Transverse colon (tissue), 4 donors: ENCODE results near the gene FSTL3. TPM values are rescaled to one million over a fixed set of nuclear protein-coding genes. Genes with fewer than 3 reads are reported as not detected.

Source experiments
- DNase-seq: peaks from one replicate; pipeline ENCODE4 v3.0.0-alpha.2; 2019
- H3K27ac ChIP-seq, 4 donors: fragments of 200-600 bp; sonication (generic); 2 replicates each; pipeline ENCODE4 v1.5.1; 2016 to 2018; ENCODE audit warnings: inconsistent platforms in 4 of 4
- H3K27me3 ChIP-seq: fragments of 200-600 bp; sonication (generic); 2 replicates; pipeline ENCODE4 v1.5.1; 2017; ENCODE audit warnings: inconsistent platforms
- H3K36me3 ChIP-seq, 4 donors: fragments of 200-600 bp; sonication (generic); 2 replicates each; pipeline ENCODE4 v1.5.1; 2017 to 2019; ENCODE audit warnings: inconsistent platforms in 4 of 4
- H3K4me1 ChIP-seq, 4 donors: fragments of 200-600 bp; sonication (generic); 2 replicates each; pipeline ENCODE4 v1.5.1; 2017 to 2020; ENCODE audit warnings: inconsistent platforms in 4 of 4
- H3K4me3 ChIP-seq, 4 donors: fragments of 200-600 bp; sonication (generic); 1 replicate in 1 of 4; 2 replicates in 3 of 4; pipeline versions ENCODE4 v1.5.1 to v1.6.1; 2017 to 2019; ENCODE audit warnings: inconsistent platforms in 4 of 4
- H3K9me3 ChIP-seq, 2 donors: fragments of 200-600 bp; sonication (generic); 2 replicates each; pipeline ENCODE4 v1.5.1; 2017 to 2019; ENCODE audit warnings: inconsistent platforms in 2 of 2
- CTCF ChIP-seq, 5 experiments: fragments of 200-600 bp in 3 of 5; fragments of 450-650 bp in 2 of 5; sonication (generic) in 3 of 5; IDR thresholded peaks; 1 replicate in 2 of 5; 2 replicates in 3 of 5; pipeline ENCODE4 v1.5.1; 2016 to 2017; ENCODE audit warnings: antibody characterized with exemption in 5 of 5, inconsistent platforms in 3 of 5, mild to moderate bottlenecking in 2 of 5, moderate library complexity in 1 of 5
- EP300 ChIP-seq: sonication (generic); formaldehyde crosslinking; IDR thresholded peaks from one replicate; pipeline ENCODE4 v1.6.1; 2017; ENCODE audit warnings: antibody characterized with exemption, low read depth
- POLR2A ChIP-seq: fragments of 450-650 bp; IDR thresholded peaks from one replicate; pipeline ENCODE4 v1.6.1; 2016; ENCODE audit warnings: antibody characterized with exemption, mild to moderate bottlenecking, moderate library complexity
- POLR2AphosphoS5 ChIP-seq, 3 donors: sonication (generic); formaldehyde crosslinking; IDR thresholded peaks; one replicate each; pipeline ENCODE4 v1.6.1; 2016; ENCODE audit warnings: antibody characterized with exemption in 3 of 3
- WGBS, 2 donors: methylation state at CpG; one replicate each; pipeline ENCODE4 v1.1.5; 2018; ENCODE audit warnings: low coverage in 1 of 2; 5-methylcytosine and 5-hydroxymethylcytosine counted together
- in situ Hi-C, 4 donors: fragments of 200-750 bp; cut with MboI; loops; one replicate each; pipeline versions ENCODE4 v1.15.0 to v1.15.1; 2017; ENCODE audit warnings: low sequenced_read_pairs in 3 of 4, low pct_ligation_motif_present in 1 of 4, low pct_unique_long_range_greater_than_20kb in 1 of 4
- intact Hi-C: fragments of 100-400 bp; cut with DNase I; formaldehyde crosslinking; loops from one replicate; pipeline ENCODE4 v1.15.1; 2023; ENCODE audit warnings: low total_unique reads
- total RNA-seq, 4 donors: library from RNA; depleted of rRNA; stranded (reverse); fragments of >200 nt; gene quantifications; one replicate each; pipeline ENCODE4 v1.1.0, GENCODE V29; 2016

Gene FSTL3
- total RNA-seq, 4 donors from 2014 or later, result 14.1 to 37.9 (median 31.2) TPM

- DNase-seq, result no peak
- Histone ChIP-seq H3K27me3 (no peaks in the 10 kb centered on the region), H3K4me1 (no peaks in the 10 kb centered on the region), H3K36me3 (no peaks in the 10 kb centered on the region), H3K9me3 (no peaks in the 10 kb centered on the region), H3K27ac (no peak overlapping the region), H3K4me3 (no peak overlapping the region)
- 63 to 80% methylated on average over 5 to 14 of the region's 14 CpGs for WGBS, 2 donors
- no peak for TF ChIP-seq POLR2AphosphoS5 (IDR thresholded peaks at IDR 0.05)
- no peak for TF ChIP-seq EP300
- no peak for TF ChIP-seq POLR2A
- TF ChIP-seq CTCF (IDR thresholded peaks at IDR 0.05), result no peak
- in situ Hi-C loops (loop anchor here in 2 of 4 donors (5.0 kb wide), 1 partner anchor 63 kb away; no protein-coding TSS in a partner anchor), intact Hi-C loops (no loop called here)
Observed at GRCh38 chr19:729965-730668, 53.9 kb downstream of the FSTL3 start.

- H3K4me3 ChIP-seq, result no peak overlapping the region
- WGBS, 2 donors, result 82% methylated on average over 16 of the region's 16 CpGs; no CpG with 5 or more reads in 1 of the 2 donors
- TF ChIP-seq CTCF (IDR thresholded peaks at IDR 0.05) (no peak), EP300 (no peak), POLR2A (no peak), POLR2AphosphoS5 (IDR thresholded peaks at IDR 0.05) (no peak)
- no peak overlapping the region for H3K27ac ChIP-seq
- in situ Hi-C loops, result loop anchor here in 2 of 4 donors (5.0 kb wide), 1 partner anchor 64 kb away; no protein-coding TSS in a partner anchor
- intact Hi-C loops, result no loop called here
- DNase-seq, result no peak
- no peaks in the 10 kb centered on the region for H3K4me1 ChIP-seq
- no peaks in the 10 kb centered on the region for H3K27me3 ChIP-seq
- no peaks in the 10 kb centered on the region for H3K36me3 ChIP-seq
- H3K9me3 ChIP-seq, result no peaks in the 10 kb centered on the region
Observed at GRCh38 chr19:731000-731399, 54.8 kb downstream of the FSTL3 start.

- no peaks in the 10 kb centered on the region for H3K4me1 ChIP-seq
- DNase-seq, result no peak
- H3K27me3 ChIP-seq, result no peaks in the 10 kb centered on the region
- in situ Hi-C loops (loop anchor here in 2 of 4 donors (5.0 kb wide), 1 partner anchor 65 kb away; no protein-coding TSS in a partner anchor), intact Hi-C loops (no loop called here)
- no peaks in the 10 kb centered on the region for H3K9me3 ChIP-seq
- no peak overlapping the region for H3K4me3 ChIP-seq
- no peak overlapping the region for H3K27ac ChIP-seq
- 58 to 83% methylated on average over 6 to 24 of the region's 24 CpGs for WGBS, 2 donors
- no peaks in the 10 kb centered on the region for H3K36me3 ChIP-seq
- TF ChIP-seq POLR2AphosphoS5 (IDR thresholded peaks at IDR 0.05) (no peak), POLR2A (no peak), CTCF (IDR thresholded peaks at IDR 0.05) (no peak), EP300 (no peak)
Observed at GRCh38 chr19:732148-733069, 56.2 kb downstream of the FSTL3 start.

Other genes starting within 250 kb of the FSTL3 start
- gene SHC2, start 215.4 kb upstream of the FSTL3 start, total RNA-seq, result 10 to 100 TPM in 3 of 4 donors, 1 to 10 TPM in 1; 6.3 to 30.3 (median 11.1) TPM
- 1 to 10 TPM in 3 of 4 donors, under 1 TPM in 1; 0.68 to 6.7 (median 2.9) TPM for gene MADCAM1, start 179.9 kb upstream of the FSTL3 start, total RNA-seq
- 100 to 1,000 TPM in 1 of 4 donors, 10 to 100 TPM in 3; 18.0 to 103 (median 43.8) TPM for gene TPGS1, start 168.9 kb upstream of the FSTL3 start, total RNA-seq
- 100 to 1,000 TPM in 3 of 4 donors, 10 to 100 TPM in 1; 72.0 to 116 (median 103) TPM for gene CDC34, start 144.6 kb upstream of the FSTL3 start, total RNA-seq
- gene GZMM, start 132.3 kb upstream of the FSTL3 start, total RNA-seq, result 1 to 10 TPM in 2 of 4 donors, not detected in 2; 1.1 to 1.8 TPM
- 1,000 to 10,000 TPM in 3 of 4 donors, 100 to 1,000 TPM in 1; 909 to 2,228 (median 1,224) TPM for gene BSG, start 103.8 kb upstream of the FSTL3 start, total RNA-seq
- gene HCN2, start 86.5 kb upstream of the FSTL3 start, total RNA-seq, result under 1 TPM in 3 of 4 donors, not detected in 1; 0.14 to 1.00 (median 0.64) TPM
- gene POLRMT, start 42.9 kb upstream of the FSTL3 start, total RNA-seq, result 100 to 1,000 TPM in 1 of 4 donors, 10 to 100 TPM in 3; 45.9 to 114 (median 63.9) TPM
- not detected for gene FGF22, start 36.5 kb upstream of the FSTL3 start, total RNA-seq
- 100 to 1,000 TPM in 2 of 4 donors, 10 to 100 TPM in 2; 88.6 to 148 (median 102) TPM for gene RNF126, start 13.2 kb upstream of the FSTL3 start, total RNA-seq
- gene PRSS57, start 19.1 kb downstream of the FSTL3 start, total RNA-seq, result not detected
- gene PALM, start 32.5 kb downstream of the FSTL3 start, total RNA-seq, result 10 to 100 TPM; 14.1 to 99.3 (median 29.8) TPM
- 100 to 1,000 TPM; 197 to 501 (median 402) TPM for gene MISP, start 74.7 kb downstream of the FSTL3 start, total RNA-seq
- 100 to 1,000 TPM; 145 to 258 (median 194) TPM for gene PTBP1, start 121.1 kb downstream of the FSTL3 start, total RNA-seq
- gene PLPPR3, start 145.6 kb downstream of the FSTL3 start, total RNA-seq, result not detected
- gene AZU1, start 151.4 kb downstream of the FSTL3 start, total RNA-seq, result not detected
- not detected for gene PRTN3, start 164.6 kb downstream of the FSTL3 start, total RNA-seq
- gene ELANE, start 175.9 kb downstream of the FSTL3 start, total RNA-seq, result 1 to 10 TPM in 1 of 4 donors, under 1 TPM in 1, not detected in 2; 0.79 to 2.2 TPM
- 100 to 1,000 TPM; 147 to 368 (median 208) TPM for gene CFD, start 183.3 kb downstream of the FSTL3 start, total RNA-seq
- gene MED16, start 216.8 kb downstream of the FSTL3 start, total RNA-seq, result 100 to 1,000 TPM in 1 of 4 donors, 10 to 100 TPM in 3; 58.1 to 158 (median 78.4) TPM
- gene RNU6-9, start 217.1 kb downstream of the FSTL3 start, total RNA-seq, result not detected
- 10 to 100 TPM; 43.8 to 49.4 (median 46.7) TPM for gene R3HDM4, start 236.8 kb downstream of the FSTL3 start, total RNA-seq
- not detected for gene KISS1R, start 240.9 kb downstream of the FSTL3 start, total RNA-seq
- 1 to 10 TPM; 2.2 to 8.7 (median 4.3) TPM for gene ARID3A, start 249.6 kb downstream of the FSTL3 start, total RNA-seq